ENCODE measurements around the gene HCK. TPM values are rescaled to one million over a fixed set of nuclear protein-coding genes. Genes with fewer than 3 reads are reported as not detected.

HCK gene
- total RNA-seq, 2 experiments from 2014 or later, result not detected

GRCh38 chr20:32037929-32038328 is 14.1 kb upstream of the HCK start:
- H3K4me3 Mint-ChIP-seq, result no peak overlapping the region
- no peaks in the 10 kb centered on the region for H3K9me3 Mint-ChIP-seq
- H3K27me3 Mint-ChIP-seq, result peaks cover 58% of the 10 kb centered on the region
- DNase-seq, result no peak
- no peaks in the 10 kb centered on the region for H3K36me3 Mint-ChIP-seq
- H3K4me1 Mint-ChIP-seq, result no peaks in the 10 kb centered on the region
- H3K27ac Mint-ChIP-seq, result no peak overlapping the region

GRCh38 chr20:32040142-32040953 is 11.7 kb upstream of the HCK start:
- DNase-seq, result no peak
- Mint-ChIP-seq H3K36me3 (no peaks in the 10 kb centered on the region), H3K9me3 (no peaks in the 10 kb centered on the region), H3K27me3 (peaks cover 46% of the 10 kb centered on the region), H3K27ac (no peak overlapping the region), H3K4me3 (no peak overlapping the region), H3K4me1 (no peaks in the 10 kb centered on the region)

GRCh38 chr20:32045999-32046398 is 6.0 kb upstream of the HCK start:
- H3K27ac Mint-ChIP-seq, result no peak overlapping the region
- no peaks in the 10 kb centered on the region for H3K9me3 Mint-ChIP-seq
- peaks cover 55% of the 10 kb centered on the region for H3K27me3 Mint-ChIP-seq

GRCh38 chr20:32050324-32050841 is 1.7 kb upstream of the HCK start:
- Mint-ChIP-seq H3K27ac (no peak overlapping the region), H3K36me3 (no peaks in the 10 kb centered on the region), H3K9me3 (no peaks in the 10 kb centered on the region), H3K27me3 (peaks cover 64% of the 10 kb centered on the region), H3K4me3 (no peak overlapping the region), H3K4me1 (peaks cover 13% of the 10 kb centered on the region)
- DNase-seq, result no peak

More at GRCh38 chr20:32045999-32046398, 6.0 kb upstream of the HCK start:
- Mint-ChIP-seq H3K36me3 (no peaks in the 10 kb centered on the region), H3K4me3 (no peak overlapping the region), H3K4me1 (no peaks in the 10 kb centered on the region)
- DNase-seq, result no peak

- peaks cover 13% of the 10 kb centered on the region for H3K4me1 Mint-ChIP-seq
- peaks cover 63% of the 10 kb centered on the region for H3K27me3 Mint-ChIP-seq
- peak overlapping the region; percentile 69 for H3K4me3 Mint-ChIP-seq
- no peaks in the 10 kb centered on the region for H3K36me3 Mint-ChIP-seq
- H3K9me3 Mint-ChIP-seq, result no peaks in the 10 kb centered on the region
- DNase-seq, result no peak
- no peak overlapping the region for H3K27ac Mint-ChIP-seq
Measured at GRCh38 chr20:32050851-32051556, 1.0 kb upstream of the HCK start.

GRCh38 chr20:32051720-32052089 is 337 bp upstream of the HCK start:
- Mint-ChIP-seq H3K27me3 (peaks cover 60% of the 10 kb centered on the region), H3K27ac (no peak overlapping the region), H3K9me3 (no peaks in the 10 kb centered on the region), H3K4me3 (peak overlapping the region; percentile 69), H3K36me3 (no peaks in the 10 kb centered on the region), H3K4me1 (peaks cover 13% of the 10 kb centered on the region)
- DNase-seq, result no peak

GRCh38 chr20:32052778-32053362 is 828 bp downstream of the HCK start:
- no peaks in the 10 kb centered on the region for H3K36me3 Mint-ChIP-seq
- peak overlapping the region; percentile 19 for H3K4me3 Mint-ChIP-seq
- no peak for DNase-seq
- peaks cover 61% of the 10 kb centered on the region for H3K27me3 Mint-ChIP-seq
- no peaks in the 10 kb centered on the region for H3K9me3 Mint-ChIP-seq
- no peak overlapping the region for H3K27ac Mint-ChIP-seq
- H3K4me1 Mint-ChIP-seq, result peaks cover 13% of the 10 kb centered on the region

GRCh38 chr20:32053648-32054047 is 1.6 kb downstream of the HCK start:
- H3K9me3 Mint-ChIP-seq, result no peaks in the 10 kb centered on the region
- H3K4me1 Mint-ChIP-seq, result peaks cover 13% of the 10 kb centered on the region
- DNase-seq, result no peak
- no peak overlapping the region for H3K27ac Mint-ChIP-seq
- H3K36me3 Mint-ChIP-seq, result no peaks in the 10 kb centered on the region
- no peak overlapping the region for H3K4me3 Mint-ChIP-seq
- peaks cover 69% of the 10 kb centered on the region for H3K27me3 Mint-ChIP-seq

- no peak for DNase-seq
- Mint-ChIP-seq H3K27ac (no peak overlapping the region), H3K36me3 (no peaks in the 10 kb centered on the region), H3K4me1 (peaks cover 5% of the 10 kb centered on the region), H3K9me3 (no peaks in the 10 kb centered on the region), H3K4me3 (no peak overlapping the region), H3K27me3 (peaks cover 71% of the 10 kb centered on the region)
Measured at GRCh38 chr20:32056708-32057483, 4.9 kb downstream of the HCK start.

GRCh38 chr20:32057656-32058184 is 5.7 kb downstream of the HCK start:
- H3K36me3 Mint-ChIP-seq, result no peaks in the 10 kb centered on the region
- H3K9me3 Mint-ChIP-seq, result no peaks in the 10 kb centered on the region
- H3K27ac Mint-ChIP-seq, result no peak overlapping the region
- peaks cover 70% of the 10 kb centered on the region for H3K27me3 Mint-ChIP-seq
- peaks cover 5% of the 10 kb centered on the region for H3K4me1 Mint-ChIP-seq
- no peak overlapping the region for H3K4me3 Mint-ChIP-seq
- DNase-seq, result no peak

GRCh38 chr20:32059189-32059588 is 7.1 kb downstream of the HCK start:
- Mint-ChIP-seq H3K27ac (no peak overlapping the region), H3K4me3 (no peak overlapping the region), H3K4me1 (peaks cover 5% of the 10 kb centered on the region)

GRCh38 chr20:32062776-32063170 is 10.7 kb downstream of the HCK start:
- no peak for DNase-seq
- no peaks in the 10 kb centered on the region for H3K36me3 Mint-ChIP-seq
- H3K27ac Mint-ChIP-seq, result no peak overlapping the region
- peaks cover 5% of the 10 kb centered on the region for H3K4me1 Mint-ChIP-seq
- peaks cover 44% of the 10 kb centered on the region for H3K27me3 Mint-ChIP-seq
- no peaks in the 10 kb centered on the region for H3K9me3 Mint-ChIP-seq
- no peak overlapping the region for H3K4me3 Mint-ChIP-seq

More at GRCh38 chr20:32059189-32059588, 7.1 kb downstream of the HCK start:
- H3K27me3 Mint-ChIP-seq, result peaks cover 57% of the 10 kb centered on the region
- H3K36me3 Mint-ChIP-seq, result no peaks in the 10 kb centered on the region
- no peak for DNase-seq
- H3K9me3 Mint-ChIP-seq, result no peaks in the 10 kb centered on the region

- Mint-ChIP-seq H3K27ac (no peak overlapping the region), H3K4me3 (no peak overlapping the region), H3K4me1 (peaks cover 5% of the 10 kb centered on the region), H3K27me3 (peaks cover 35% of the 10 kb centered on the region), H3K36me3 (no peaks in the 10 kb centered on the region), H3K9me3 (no peaks in the 10 kb centered on the region)
- no peak for DNase-seq
Measured at GRCh38 chr20:32063695-32064094, 11.7 kb downstream of the HCK start.

- Mint-ChIP-seq H3K27ac (no peak overlapping the region), H3K4me3 (no peak overlapping the region), H3K9me3 (no peaks in the 10 kb centered on the region), H3K4me1 (peaks cover 5% of the 10 kb centered on the region), H3K36me3 (no peaks in the 10 kb centered on the region), H3K27me3 (peaks cover 30% of the 10 kb centered on the region)
- no peak for DNase-seq
Measured at GRCh38 chr20:32064667-32065066, 12.6 kb downstream of the HCK start.

Measured in activated naive CD8-positive, alpha-beta T cell treated with anti-CD3 and anti-CD28 coated beads for 36 hours (primary cell).